Mammary epithelial cell (primary cell): ENCODE results near the gene CEL.

Source experiments
- EZH2 ChIP-seq: IDR thresholded peaks from 2 replicates; pipeline ENCODE4 v1.6.1; 2012; ENCODE audit warnings: low read length, inconsistent platforms, borderline replicate concordance
- TF ChIP-seq, protein P1 (sequence below), 2 donors: IDR thresholded peaks in 1 of 2; conservative IDR thresholded peaks in 1 of 2; 2 replicates each; pipeline ENCODE4 v1.5.1; 2011 to 2012; ENCODE audit warnings: inconsistent platforms in 2 of 2, low read length in 2 of 2, mild to moderate bottlenecking in 2 of 2, control low read depth in 1 of 2, low read depth in 1 of 2; ENCODE audit not compliant: insufficient read depth in 1 of 2; ENCODE audit errors: extremely low read depth in 1 of 2

DNA sequence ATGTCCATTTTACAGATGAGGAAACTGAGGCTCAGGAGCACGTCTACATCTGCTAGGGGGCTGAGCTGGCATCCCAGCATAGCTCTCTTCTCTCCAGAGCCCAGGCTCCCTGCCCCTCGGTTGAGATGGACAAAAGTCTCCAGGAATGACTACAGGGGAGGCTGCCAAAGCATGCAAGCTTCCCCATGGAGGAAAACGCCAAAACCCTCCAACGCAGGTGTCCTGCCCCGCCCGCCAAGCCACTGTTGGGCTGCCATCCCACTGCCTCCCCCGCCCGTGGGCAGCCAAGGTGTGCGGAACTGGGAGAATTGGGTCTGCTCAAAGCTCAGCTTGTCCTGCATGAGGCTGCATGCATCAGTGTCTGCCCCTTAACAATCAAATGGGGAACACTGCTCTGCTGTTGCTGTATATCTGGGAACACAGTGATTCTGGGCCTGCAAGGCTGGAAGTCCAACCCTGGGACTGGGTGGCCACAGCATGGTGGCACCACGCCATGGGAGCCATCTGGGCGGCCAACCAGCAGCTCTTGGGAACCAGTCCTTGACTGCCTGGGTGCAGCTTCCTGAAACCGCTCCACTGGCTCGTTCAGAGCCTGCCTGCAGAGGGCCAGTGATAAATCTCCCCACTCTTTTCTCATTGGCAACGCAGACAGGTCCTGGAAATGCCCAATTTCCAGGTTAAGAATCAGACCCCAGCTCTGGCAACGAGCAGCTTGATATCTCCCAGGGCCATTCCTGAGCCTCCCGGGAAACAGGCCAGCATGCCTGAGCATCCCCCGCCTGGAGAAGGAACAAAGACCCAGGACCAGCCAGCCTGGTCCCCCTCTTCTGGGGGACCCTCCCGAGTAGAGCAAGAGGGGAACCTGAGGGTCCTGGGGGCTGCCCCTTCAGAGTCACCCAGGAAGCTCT is 55.7 kb downstream of the CEL start:
- TF ChIP-seq, protein P1, sequence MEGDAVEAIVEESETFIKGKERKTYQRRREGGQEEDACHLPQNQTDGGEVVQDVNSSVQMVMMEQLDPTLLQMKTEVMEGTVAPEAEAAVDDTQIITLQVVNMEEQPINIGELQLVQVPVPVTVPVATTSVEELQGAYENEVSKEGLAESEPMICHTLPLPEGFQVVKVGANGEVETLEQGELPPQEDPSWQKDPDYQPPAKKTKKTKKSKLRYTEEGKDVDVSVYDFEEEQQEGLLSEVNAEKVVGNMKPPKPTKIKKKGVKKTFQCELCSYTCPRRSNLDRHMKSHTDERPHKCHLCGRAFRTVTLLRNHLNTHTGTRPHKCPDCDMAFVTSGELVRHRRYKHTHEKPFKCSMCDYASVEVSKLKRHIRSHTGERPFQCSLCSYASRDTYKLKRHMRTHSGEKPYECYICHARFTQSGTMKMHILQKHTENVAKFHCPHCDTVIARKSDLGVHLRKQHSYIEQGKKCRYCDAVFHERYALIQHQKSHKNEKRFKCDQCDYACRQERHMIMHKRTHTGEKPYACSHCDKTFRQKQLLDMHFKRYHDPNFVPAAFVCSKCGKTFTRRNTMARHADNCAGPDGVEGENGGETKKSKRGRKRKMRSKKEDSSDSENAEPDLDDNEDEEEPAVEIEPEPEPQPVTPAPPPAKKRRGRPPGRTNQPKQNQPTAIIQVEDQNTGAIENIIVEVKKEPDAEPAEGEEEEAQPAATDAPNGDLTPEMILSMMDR (conservative IDR thresholded peaks at IDR 0.05 in 1 of 2, IDR thresholded peaks at IDR 0.05 in 1 of 2; ENCODE audit: extremely low read depth in 1 of 2, insufficient read depth in 1 of 2, low read depth in 1 of 2, low read length in 2 of 2) = no peak
- TF ChIP-seq EZH2 = no peak
